Measurements from ENCODE around the gene DNAJB13. TPM values are rescaled to one million over a fixed set of nuclear protein-coding genes. Genes with fewer than 3 reads are reported as not detected.

The DNAJB13 gene
- total RNA-seq, 1 donor from 2014 or later: not detected

DNA sequence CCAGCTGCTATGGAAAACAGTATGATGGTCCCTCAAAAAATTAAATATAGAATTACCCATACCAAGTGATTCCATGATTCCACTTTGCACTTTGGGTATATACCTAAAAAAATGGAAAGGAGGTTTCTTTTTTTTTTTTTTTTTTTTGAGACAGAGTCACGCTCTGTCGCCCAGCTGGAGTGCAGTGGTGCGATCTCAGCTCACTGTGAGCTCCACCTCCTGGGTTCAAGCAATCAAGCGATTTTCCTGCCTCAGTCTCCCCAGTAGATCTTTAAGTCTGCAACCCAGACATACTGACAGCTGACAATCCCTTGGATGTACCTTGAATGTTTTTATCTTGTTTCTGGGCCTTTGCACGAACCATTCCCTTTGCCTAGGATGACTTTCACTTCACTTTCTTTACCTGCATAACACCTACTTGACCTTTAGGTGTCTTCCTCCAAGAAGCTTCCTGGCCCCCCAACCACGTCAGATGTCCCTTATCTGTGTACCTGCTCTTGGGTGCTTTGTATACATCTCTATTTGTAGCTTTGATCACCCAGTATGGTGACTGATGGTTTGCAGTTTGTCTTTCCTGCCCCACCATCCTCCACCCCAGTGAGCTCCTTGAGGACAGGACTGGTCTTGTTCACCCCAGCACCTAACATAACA lies 46.4 kb downstream of the DNAJB13 start:
- TF ChIP-seq, protein P1, sequence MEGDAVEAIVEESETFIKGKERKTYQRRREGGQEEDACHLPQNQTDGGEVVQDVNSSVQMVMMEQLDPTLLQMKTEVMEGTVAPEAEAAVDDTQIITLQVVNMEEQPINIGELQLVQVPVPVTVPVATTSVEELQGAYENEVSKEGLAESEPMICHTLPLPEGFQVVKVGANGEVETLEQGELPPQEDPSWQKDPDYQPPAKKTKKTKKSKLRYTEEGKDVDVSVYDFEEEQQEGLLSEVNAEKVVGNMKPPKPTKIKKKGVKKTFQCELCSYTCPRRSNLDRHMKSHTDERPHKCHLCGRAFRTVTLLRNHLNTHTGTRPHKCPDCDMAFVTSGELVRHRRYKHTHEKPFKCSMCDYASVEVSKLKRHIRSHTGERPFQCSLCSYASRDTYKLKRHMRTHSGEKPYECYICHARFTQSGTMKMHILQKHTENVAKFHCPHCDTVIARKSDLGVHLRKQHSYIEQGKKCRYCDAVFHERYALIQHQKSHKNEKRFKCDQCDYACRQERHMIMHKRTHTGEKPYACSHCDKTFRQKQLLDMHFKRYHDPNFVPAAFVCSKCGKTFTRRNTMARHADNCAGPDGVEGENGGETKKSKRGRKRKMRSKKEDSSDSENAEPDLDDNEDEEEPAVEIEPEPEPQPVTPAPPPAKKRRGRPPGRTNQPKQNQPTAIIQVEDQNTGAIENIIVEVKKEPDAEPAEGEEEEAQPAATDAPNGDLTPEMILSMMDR (IDR thresholded peaks at IDR 0.05; ENCODE audit: insufficient read depth, low read length, poor library complexity, severe bottlenecking): no peak
- Histone ChIP-seq H3K4me3 (ENCODE audit: low read depth, low read length) (no peak overlapping the region), H3K36me3 (ENCODE audit: control insufficient read depth, insufficient read depth, low read length) (no peaks in the 10 kb centered on the region), H3K27me3 (ENCODE audit: control insufficient read depth, insufficient read depth, low read length) (no peaks in the 10 kb centered on the region)
- no peak for DNase-seq (ENCODE audit: low read depth)

DNA sequence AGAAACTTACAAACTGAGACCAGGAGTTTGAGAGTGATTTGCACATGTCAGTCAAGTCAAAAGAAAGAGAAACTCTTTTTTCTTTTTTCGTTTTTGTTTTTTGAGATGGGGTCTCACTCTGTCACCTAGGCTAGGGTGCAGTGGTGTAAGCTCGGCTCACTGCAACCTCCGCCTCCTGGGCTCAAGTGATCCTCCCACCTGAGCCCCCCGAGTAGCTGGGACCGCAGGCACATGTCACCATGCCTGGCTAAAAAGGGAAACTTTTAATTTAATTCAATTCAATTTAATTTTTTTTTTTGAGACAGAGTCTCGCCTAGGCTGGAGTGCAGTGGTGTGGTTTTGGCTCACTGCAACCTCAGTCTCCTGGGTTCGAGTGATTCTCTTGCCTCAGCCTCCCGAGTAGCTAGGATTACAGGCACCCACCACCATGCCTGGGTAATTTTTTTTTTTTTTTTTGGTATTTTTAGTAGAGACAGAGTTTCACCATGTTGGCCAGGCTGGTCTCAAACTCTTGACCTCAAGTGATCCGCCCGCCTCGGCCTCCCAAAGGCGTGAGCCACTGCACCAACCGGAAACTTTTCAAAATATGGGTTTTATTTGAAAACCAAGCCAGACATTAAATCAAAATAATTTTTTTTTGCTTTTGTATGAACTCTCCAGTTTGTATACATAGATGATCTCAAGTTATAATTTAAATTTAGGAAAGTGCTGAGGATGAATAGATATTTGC lies 48.2 kb downstream of the DNAJB13 start:
- H3K27me3 ChIP-seq (ENCODE audit: control insufficient read depth, insufficient read depth, low read length): no peaks in the 10 kb centered on the region
- no peaks in the 10 kb centered on the region for H3K36me3 ChIP-seq (ENCODE audit: control insufficient read depth, insufficient read depth, low read length)
- TF ChIP-seq, protein P1 (IDR thresholded peaks at IDR 0.05; ENCODE audit: insufficient read depth, low read length, poor library complexity, severe bottlenecking): no peak
- no peak overlapping the region for H3K4me3 ChIP-seq (ENCODE audit: low read depth, low read length)
- no peak for DNase-seq (ENCODE audit: low read depth)

DNA sequence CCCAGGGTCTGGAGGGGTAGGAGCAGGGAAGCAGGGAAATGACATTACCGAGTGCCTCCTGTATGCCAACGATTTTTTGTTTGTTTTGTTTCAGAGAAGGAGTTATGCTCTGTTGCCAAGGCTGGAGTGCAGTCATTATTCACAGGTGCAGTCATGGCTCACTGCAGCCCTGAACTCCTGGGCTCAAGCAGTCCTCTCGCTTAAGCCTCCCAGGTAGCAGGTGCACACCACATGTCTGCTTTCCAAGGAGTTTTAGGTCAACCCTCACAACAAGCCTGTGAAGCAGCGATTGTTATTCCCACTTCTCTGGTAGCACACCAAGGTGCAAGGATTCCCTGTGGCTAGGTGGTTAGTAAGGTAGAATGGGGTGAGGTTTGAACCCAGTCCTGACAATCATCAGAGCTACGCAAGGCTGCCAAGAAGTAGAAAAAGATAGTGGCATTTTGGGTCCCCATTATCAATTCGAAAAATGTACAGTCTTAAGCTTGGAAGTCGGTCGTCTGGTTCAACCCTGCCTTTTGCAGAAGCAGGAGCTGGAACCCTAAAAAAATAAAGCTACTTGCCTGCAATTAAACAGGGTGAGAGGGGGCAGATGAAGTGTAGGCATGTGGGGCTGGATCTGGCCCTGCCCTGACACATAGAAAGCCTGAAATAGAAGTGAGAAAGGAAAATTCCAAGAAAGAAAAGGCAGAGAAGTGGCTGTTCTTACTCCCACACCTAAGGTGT lies 48.9 kb downstream of the DNAJB13 start:
- Histone ChIP-seq H3K36me3 (ENCODE audit: control insufficient read depth, insufficient read depth, low read length) (peaks cover 1% of the 10 kb centered on the region), H3K4me3 (ENCODE audit: low read depth, low read length) (no peak overlapping the region), H3K27me3 (ENCODE audit: control insufficient read depth, insufficient read depth, low read length) (no peaks in the 10 kb centered on the region)
- DNase-seq (ENCODE audit: low read depth): no peak
- TF ChIP-seq, protein P1 (IDR thresholded peaks at IDR 0.05; ENCODE audit: insufficient read depth, low read length, poor library complexity, severe bottlenecking): no peak

DNA sequence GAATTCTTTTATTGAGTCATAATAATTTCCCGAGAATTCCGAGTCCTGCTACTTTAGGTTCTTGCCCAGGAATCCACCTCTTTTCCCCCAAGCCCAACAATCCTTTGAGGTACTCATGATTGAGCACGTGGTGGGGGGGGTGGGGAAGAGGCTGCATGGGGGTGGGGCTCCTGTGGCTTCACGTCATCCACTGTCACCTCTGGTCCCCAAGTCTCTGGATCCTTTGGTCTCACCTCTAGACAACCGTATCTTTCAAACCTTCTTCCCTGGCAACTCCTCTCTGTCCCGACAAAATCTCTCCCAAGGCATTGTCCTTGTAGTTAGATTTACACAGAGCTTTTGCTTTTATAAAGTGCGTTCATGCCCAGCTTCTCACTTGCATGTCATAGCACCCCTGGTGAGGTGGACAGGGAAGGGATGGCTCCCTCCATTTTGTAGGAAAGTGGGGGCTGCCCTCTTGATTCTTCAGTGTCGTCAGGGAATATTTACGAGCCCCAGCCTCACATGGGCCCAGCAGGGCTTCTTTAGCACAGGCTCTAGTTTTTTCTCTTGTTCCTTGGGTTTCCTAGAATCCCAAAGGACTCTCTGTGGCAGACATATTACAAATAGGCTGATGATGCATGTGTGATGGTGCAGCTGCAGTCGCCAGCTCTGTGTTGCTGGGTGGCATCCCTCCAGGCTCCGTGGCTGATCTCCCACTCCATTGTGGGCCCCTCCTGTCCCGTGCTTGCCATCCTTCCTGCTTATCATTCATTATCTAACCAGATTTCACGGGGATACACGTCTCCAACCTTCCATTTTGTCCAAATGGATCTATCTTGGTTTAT lies 49.7 kb downstream of the DNAJB13 start:
- no peak for DNase-seq (ENCODE audit: low read depth)
- TF ChIP-seq, protein P1 (IDR thresholded peaks at IDR 0.05; ENCODE audit: insufficient read depth, low read length, poor library complexity, severe bottlenecking): no peak
- H3K4me3 ChIP-seq (ENCODE audit: low read depth, low read length): no peak overlapping the region
- no peaks in the 10 kb centered on the region for H3K27me3 ChIP-seq (ENCODE audit: control insufficient read depth, insufficient read depth, low read length)
- H3K36me3 ChIP-seq (ENCODE audit: control insufficient read depth, insufficient read depth, low read length): peaks cover 1% of the 10 kb centered on the region

DNA sequence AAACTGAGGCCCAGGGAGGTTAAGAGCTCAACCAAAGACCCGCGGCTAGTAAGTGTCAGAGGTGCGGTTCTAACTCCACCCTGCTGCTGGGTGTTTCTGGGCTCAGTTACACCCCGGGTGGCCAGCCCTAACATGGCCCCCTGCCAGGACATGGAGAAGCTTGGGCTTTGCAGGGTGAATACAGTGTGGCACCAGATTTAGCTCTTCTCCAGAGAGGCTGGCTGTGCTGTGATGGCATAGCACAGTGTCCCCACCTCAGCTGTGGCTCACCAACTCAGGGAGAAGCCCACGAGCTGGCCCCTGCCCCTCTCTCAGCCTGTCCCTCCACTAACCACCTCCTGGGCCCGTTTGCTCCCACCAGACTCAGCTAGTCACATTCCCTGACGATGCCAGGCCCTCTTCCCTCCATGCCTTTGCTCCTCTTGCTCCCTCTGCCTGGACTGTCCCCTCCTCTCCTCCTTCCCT lies 51.0 kb downstream of the DNAJB13 start:
- DNase-seq (ENCODE audit: low read depth): no peak

More for the DNA sequence above, 51.0 kb downstream of the DNAJB13 start:
- no peak overlapping the region for H3K4me3 ChIP-seq (ENCODE audit: low read depth, low read length)
- H3K36me3 ChIP-seq (ENCODE audit: control insufficient read depth, insufficient read depth, low read length): peaks cover 1% of the 10 kb centered on the region
- H3K27me3 ChIP-seq (ENCODE audit: control insufficient read depth, insufficient read depth, low read length): no peaks in the 10 kb centered on the region
- TF ChIP-seq, protein P1 (IDR thresholded peaks at IDR 0.05; ENCODE audit: insufficient read depth, low read length, poor library complexity, severe bottlenecking): no peak

Measured in kidney epithelial cell (primary cell).